B cell (primary cell): Measurements from ENCODE around the gene MARK4. TPM values are rescaled to one million over a fixed set of nuclear protein-coding genes. Genes with fewer than 3 reads are reported as not detected.

ENCODE experiments used
- ATAC-seq: fragments of 200-7000 bp; cut with Tn5 transposase; one replicate; pipeline ENCODE4 v1.10.0; 2021; ENCODE audit warnings: low read depth, mild to moderate bottlenecking, moderate number of reproducible peaks, moderate library complexity
- CTCF ChIA-PET: fragments of 350-600 bp; sonication (Branson Sonifier 250); formaldehyde crosslinking; loops from one replicate; lab custom pipeline; 2021; ENCODE audit warnings: antibody characterized with exemption, inconsistent platforms; lab: Charles Lee
- POLR2A ChIA-PET: fragments of 350-600 bp; sonication (Branson Sonifier 250); formaldehyde crosslinking; loops from one replicate; lab custom pipeline; 2021; ENCODE audit warnings: antibody characterized with exemption; lab: Charles Lee
- DNase-seq: peaks from one replicate; pipeline ENCODE4 v3.0.0; 2013
- H2AFZ ChIP-seq: 2 replicates; pipeline ENCODE4 v1.6.1; 2012; ENCODE audit warnings: mild to moderate bottlenecking, low read depth, low read length; ENCODE audit not compliant: insufficient read depth, poor library complexity, severe bottlenecking
- H3K27ac ChIP-seq, 2 donors: 1 replicate in 1 of 2; 2 replicates in 1 of 2; pipeline ENCODE4 v1.5.1; 2012 to 2013; ENCODE audit warnings: low read length in 2 of 2, mild to moderate bottlenecking in 2 of 2, moderate library complexity in 1 of 2
- H3K27me3 ChIP-seq, 4 experiments: fragments of 200-600 bp in 1 of 4; sonication (generic) in 1 of 4; replicated peaks in 1 of 4; 1 replicate in 2 of 4; 2 replicates in 2 of 4; pipeline versions ENCODE4 v1.6.1 to v1.7.0; 2013 to 2016; ENCODE audit warnings: low read length in 3 of 4, mild to moderate bottlenecking in 2 of 4, mixed read lengths in 1 of 4, moderate library complexity in 1 of 4; ENCODE audit not compliant: insufficient read depth in 4 of 4, control insufficient read depth in 3 of 4; ENCODE audit errors: control extremely low read depth in 1 of 4
- H3K36me3 ChIP-seq, 2 experiments: replicated peaks in 1 of 2; 1 replicate in 1 of 2; 2 replicates in 1 of 2; pipeline versions ENCODE4 v1.6.1 to v1.7.1; 2013; ENCODE audit warnings: low read length in 1 of 2; ENCODE audit not compliant: insufficient read depth in 2 of 2, control insufficient read depth in 1 of 2; ENCODE audit errors: control extremely low read depth in 1 of 2, extremely low read depth in 1 of 2
- H3K4me1 ChIP-seq, 2 donors: fragments of 200-600 bp in 1 of 2; sonication (generic) in 1 of 2; 1 replicate in 1 of 2; 2 replicates in 1 of 2; pipeline versions ENCODE4 v1.5.1 to v1.6.1; 2013 to 2017; ENCODE audit warnings: low read length in 2 of 2; ENCODE audit not compliant: control insufficient read depth in 2 of 2, insufficient read depth in 2 of 2
- H3K4me2 ChIP-seq: replicated peaks from 2 replicates; pipeline ENCODE3; 2012; ENCODE audit warnings: mild to moderate bottlenecking, low read depth, low read length; ENCODE audit not compliant: poor library complexity, severe bottlenecking
- H3K4me3 ChIP-seq, 5 experiments: fragments of 200-600 bp in 1 of 5; sonication (generic) in 1 of 5; 1 replicate in 3 of 5; 2 replicates in 2 of 5; pipeline versions ENCODE4 v1.5.1 to v1.7.0; 2011 to 2016; ENCODE audit warnings: low read length in 4 of 5, mild to moderate bottlenecking in 4 of 5, low read depth in 2 of 5, control low read depth in 1 of 5, moderate library complexity in 1 of 5; ENCODE audit not compliant: insufficient read depth in 1 of 5; ENCODE audit errors: control extremely low read depth in 1 of 5, extremely low read depth in 1 of 5
- H3K79me2 ChIP-seq: fragments of 200-600 bp; sonication (generic); one replicate; pipeline ENCODE4 v1.6.0; 2016; ENCODE audit warnings: low read length; ENCODE audit not compliant: control insufficient read depth, insufficient read depth
- H3K9ac ChIP-seq: fragments of 200-600 bp; sonication (generic); 2 replicates; pipeline ENCODE4 v1.6.1; 2017; ENCODE audit warnings: mild to moderate bottlenecking, low read length, moderate library complexity
- H3K9me3 ChIP-seq, 3 donors: one replicate each; pipeline versions ENCODE4 v1.6.1 to v1.7.1; 2013; ENCODE audit warnings: low read length in 2 of 3; ENCODE audit not compliant: control insufficient read depth in 2 of 3, insufficient read depth in 1 of 3; ENCODE audit errors: control extremely low read depth in 1 of 3
- H4K20me1 ChIP-seq: 2 replicates; pipeline ENCODE4 v1.6.0; 2012; ENCODE audit warnings: mild to moderate bottlenecking, low read length; ENCODE audit not compliant: insufficient read depth, control insufficient read depth, poor library complexity, severe bottlenecking
- H3K27ac Mint-ChIP-seq: one replicate; pipeline ENCODE4 v1.8.0; 2021; ENCODE audit warnings: mixed read lengths
- H3K27me3 Mint-ChIP-seq: one replicate; pipeline ENCODE4 v1.8.0; 2021; ENCODE audit warnings: mixed read lengths
- H3K4me1 Mint-ChIP-seq: one replicate; pipeline ENCODE4 v1.8.0; 2021; ENCODE audit warnings: mixed read lengths
- H3K4me3 Mint-ChIP-seq: one replicate; pipeline ENCODE4 v1.8.0; 2021; ENCODE audit warnings: mixed read lengths
- H3K9me3 Mint-ChIP-seq: one replicate; pipeline ENCODE4 v1.8.0; 2022; ENCODE audit warnings: mixed read lengths; ENCODE audit not compliant: insufficient read depth
- EZH2 ChIP-seq: IDR thresholded peaks from 2 replicates; pipeline ENCODE4 v1.6.1; 2012; ENCODE audit warnings: borderline replicate concordance, low read depth, mild to moderate bottlenecking, moderate library complexity, low read length; ENCODE audit not compliant: insufficient read depth, poor library complexity, severe bottlenecking
- WGBS: methylation state at CpG from one replicate; pipeline ENCODE4 v1.1.5; 2013; ENCODE audit warnings: missing lambda C conversion rate; ENCODE audit not compliant: insufficient coverage; 5-methylcytosine and 5-hydroxymethylcytosine counted together
- intact Hi-C: fragments of 100-400 bp; cut with micrococcal nuclease; formaldehyde crosslinking; loops from one replicate; pipeline ENCODE4 v1.10.0; 2022
- polyA plus RNA-seq: library from polyadenylated mRNA; depleted of rRNA; stranded (reverse); fragments of >200 nt; gene quantifications from 2 replicates; pipeline ENCODE4 v1.2.3, GENCODE V29; 2012
- total RNA-seq, 2 donors: library from RNA; stranded (reverse); fragments of 120-200 nt in 1 of 2; gene quantifications; 1 replicate in 1 of 2; 2 replicates in 1 of 2; pipeline versions ENCODE4 v1.2.3 to v1.2.4, GENCODE V29; 2013 to 2022
- TF ChIP-seq, protein P1 (sequence below): fragments of 200-600 bp; IDR thresholded peaks from one replicate; pipeline ENCODE4 v1.8.0; 2022; ENCODE audit warnings: antibody characterized with exemption, mild to moderate bottlenecking

MARK4 gene
- total and polyA plus RNA-seq, 2 donors (not counting 1 experiment from before 2014, with no cell fraction given): 13.5 to 36.2 TPM

DNA sequence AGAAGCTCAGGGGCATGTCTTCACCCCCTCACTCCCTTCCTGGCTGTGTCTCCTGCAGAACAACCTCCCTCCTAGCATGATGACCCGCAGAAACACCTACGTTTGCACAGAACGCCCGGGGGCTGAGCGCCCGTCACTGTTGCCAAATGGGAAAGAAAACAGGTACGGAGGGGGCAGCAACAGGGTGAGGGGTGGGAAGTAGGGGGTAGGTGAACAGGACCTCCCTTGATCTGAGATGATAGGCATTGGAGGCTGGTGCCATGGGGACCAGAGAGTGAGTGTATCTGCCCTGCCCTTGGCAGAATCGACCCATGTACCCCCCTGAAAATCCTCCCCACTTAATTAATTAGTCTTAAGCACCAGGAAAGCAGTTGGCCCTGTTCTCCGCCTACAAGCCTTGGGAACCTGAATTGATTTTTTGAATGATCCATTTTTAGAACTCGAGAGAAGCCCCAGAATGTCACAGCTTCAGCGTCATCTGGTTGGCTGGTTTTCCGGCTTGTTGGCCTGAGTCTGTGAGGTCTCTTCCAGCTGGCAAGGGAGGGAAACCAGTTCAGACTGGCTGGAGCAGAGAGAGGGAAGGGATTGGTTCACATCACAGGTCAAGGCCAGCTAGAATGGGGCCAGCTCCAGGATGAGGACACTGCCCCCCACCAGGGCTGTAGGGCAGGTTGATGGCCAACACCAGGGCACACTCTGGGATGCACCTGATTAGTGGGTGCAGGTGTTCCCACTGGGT, 43.4 kb downstream of the MARK4 start:
- no peak overlapping the region for H3K27ac ChIP-seq
- H3K27me3 ChIP-seq: no peaks in the 10 kb centered on the region
- Mint-ChIP-seq H3K4me1 (no peaks in the 10 kb centered on the region), H3K27me3 (no peaks in the 10 kb centered on the region), H3K4me3 (no peak overlapping the region), H3K9me3 (no peaks in the 10 kb centered on the region), H3K27ac (no peak overlapping the region)
- no peaks in the 10 kb centered on the region for H4K20me1 ChIP-seq
- POLR2A ChIA-PET: no interaction called here
- no peaks in the 10 kb centered on the region for H3K4me1 ChIP-seq
- peaks cover 0 to 25% of the 10 kb centered on the region in 2 experiments for H3K36me3 ChIP-seq
- H3K4me2 ChIP-seq: no peak overlapping the region
- intact Hi-C loops: no loop called here
- DNase-seq (no peak), ATAC-seq (no peak)
- H3K79me2 ChIP-seq: no peaks in the 10 kb centered on the region
- no peak overlapping the region for H2AFZ ChIP-seq
- peaks cover 0 to 25% (median 0%) of the 10 kb centered on the region in 3 donors for H3K9me3 ChIP-seq
- WGBS: 99% methylated on average over 11 of the region's 12 CpGs
- CTCF ChIA-PET: no interaction called here
- H3K9ac ChIP-seq: no peak overlapping the region
- TF ChIP-seq, protein P1, sequence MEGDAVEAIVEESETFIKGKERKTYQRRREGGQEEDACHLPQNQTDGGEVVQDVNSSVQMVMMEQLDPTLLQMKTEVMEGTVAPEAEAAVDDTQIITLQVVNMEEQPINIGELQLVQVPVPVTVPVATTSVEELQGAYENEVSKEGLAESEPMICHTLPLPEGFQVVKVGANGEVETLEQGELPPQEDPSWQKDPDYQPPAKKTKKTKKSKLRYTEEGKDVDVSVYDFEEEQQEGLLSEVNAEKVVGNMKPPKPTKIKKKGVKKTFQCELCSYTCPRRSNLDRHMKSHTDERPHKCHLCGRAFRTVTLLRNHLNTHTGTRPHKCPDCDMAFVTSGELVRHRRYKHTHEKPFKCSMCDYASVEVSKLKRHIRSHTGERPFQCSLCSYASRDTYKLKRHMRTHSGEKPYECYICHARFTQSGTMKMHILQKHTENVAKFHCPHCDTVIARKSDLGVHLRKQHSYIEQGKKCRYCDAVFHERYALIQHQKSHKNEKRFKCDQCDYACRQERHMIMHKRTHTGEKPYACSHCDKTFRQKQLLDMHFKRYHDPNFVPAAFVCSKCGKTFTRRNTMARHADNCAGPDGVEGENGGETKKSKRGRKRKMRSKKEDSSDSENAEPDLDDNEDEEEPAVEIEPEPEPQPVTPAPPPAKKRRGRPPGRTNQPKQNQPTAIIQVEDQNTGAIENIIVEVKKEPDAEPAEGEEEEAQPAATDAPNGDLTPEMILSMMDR: no peak
- TF ChIP-seq EZH2: no peak
- H3K4me3 ChIP-seq: no peak overlapping the region

DNA sequence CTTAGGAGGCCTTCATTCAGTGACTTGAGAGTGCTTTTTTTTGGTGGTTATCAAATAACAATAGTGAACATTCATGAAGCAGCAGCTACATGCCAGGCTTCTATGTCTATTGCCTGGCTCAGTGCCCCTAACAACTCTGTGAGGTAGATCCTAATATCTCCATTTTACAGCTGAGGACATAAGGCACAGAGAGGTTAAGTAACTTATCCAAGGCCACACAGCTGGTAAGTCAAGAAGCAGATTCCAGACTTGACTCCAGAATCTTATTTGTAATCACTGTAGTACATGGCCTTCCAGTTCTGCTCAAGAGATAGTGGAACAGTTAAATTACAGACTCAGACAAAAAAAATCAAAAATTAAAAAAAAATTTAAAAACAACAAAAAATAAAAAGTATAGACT, 44.8 kb downstream of the MARK4 start:
- H3K27me3 ChIP-seq: no peaks in the 10 kb centered on the region
- H3K4me3 Mint-ChIP-seq: no peak overlapping the region
- ATAC-seq (no peak), DNase-seq (no peak)
- no peak overlapping the region for H2AFZ ChIP-seq
- no peaks in the 10 kb centered on the region for H3K79me2 ChIP-seq
- H3K27ac ChIP-seq: no peak overlapping the region
- ChIA-PET CTCF (no interaction called here), POLR2A (no interaction called here)
- no peaks in the 10 kb centered on the region for H3K4me1 ChIP-seq
- H3K4me3 ChIP-seq: no peak overlapping the region
- intact Hi-C loops: no loop called here
- no peak overlapping the region for H3K4me2 ChIP-seq
- H3K36me3 ChIP-seq: peaks cover 0 to 19% of the 10 kb centered on the region in 2 experiments
- no peaks in the 10 kb centered on the region for H4K20me1 ChIP-seq
- no peaks in the 10 kb centered on the region for H3K4me1 Mint-ChIP-seq
- no peaks in the 10 kb centered on the region for H3K9me3 Mint-ChIP-seq
- no peaks in the 10 kb centered on the region for H3K27me3 Mint-ChIP-seq
- no peak for TF ChIP-seq EZH2
- TF ChIP-seq, protein P1: no peak
- no peak overlapping the region for H3K27ac Mint-ChIP-seq
- H3K9me3 ChIP-seq: peaks cover 0 to 25% (median 0%) of the 10 kb centered on the region in 3 donors
- no peak overlapping the region for H3K9ac ChIP-seq
